Type B pancreatic cell (in vitro differentiated cells): ENCODE data around the gene GALNT1. TPM values are rescaled to one million over a fixed set of nuclear protein-coding genes. Genes with fewer than 3 reads are reported as not detected.

Source experiments
- DNase-seq: peaks from one replicate; pipeline ENCODE4 v3.0.0; 2021; ENCODE audit warnings: mixed read lengths; ENCODE audit not compliant: unreplicated experiment; ENCODE audit errors: extremely low spot score
- H3K27ac Mint-ChIP-seq: 2 replicates; pipeline ENCODE4 v1.8.0; 2021; ENCODE audit warnings: mild to moderate bottlenecking, mixed read lengths
- H3K27me3 Mint-ChIP-seq: 2 replicates; pipeline ENCODE4 v1.8.0; 2021; ENCODE audit warnings: mixed read lengths
- H3K36me3 Mint-ChIP-seq: 2 replicates; pipeline ENCODE4 v1.8.0; 2021; ENCODE audit warnings: mixed read lengths
- H3K4me1 Mint-ChIP-seq: one replicate; pipeline ENCODE4 v1.8.0; 2021; ENCODE audit warnings: mixed read lengths; ENCODE audit not compliant: unreplicated experiment
- H3K4me3 Mint-ChIP-seq: 2 replicates; pipeline ENCODE4 v1.8.0; 2021; ENCODE audit warnings: mild to moderate bottlenecking, mixed read lengths
- H3K9me3 Mint-ChIP-seq: 2 replicates; pipeline ENCODE4 v1.8.0; 2021; ENCODE audit warnings: mixed read lengths
- CTCF ChIP-seq: fragments of 200-600 bp; sonication (generic); conservative IDR thresholded peaks from 2 replicates; pipeline ENCODE4 v1.5.0; 2021; ENCODE audit warnings: antibody characterized with exemption, mild to moderate bottlenecking
- total RNA-seq: library from RNA; stranded (reverse); gene quantifications from 2 replicates; pipeline ENCODE4 v1.2.1, GENCODE V29; 2021; ENCODE audit warnings: low replicate concordance

The GALNT1 gene
- total RNA-seq, 1 donor from 2014 or later, result 92.1 TPM

GRCh38 chr18:35658112-35658511, 76.6 kb downstream of the GALNT1 start:
- H3K4me1 Mint-ChIP-seq, result peaks cover 5% of the 10 kb centered on the region
- H3K36me3 Mint-ChIP-seq, result peaks cover 8% of the 10 kb centered on the region
- no peak overlapping the region for H3K4me3 Mint-ChIP-seq
- H3K27ac Mint-ChIP-seq, result no peak overlapping the region
- no peak for TF ChIP-seq CTCF
- no peaks in the 10 kb centered on the region for H3K27me3 Mint-ChIP-seq
- no peak for DNase-seq
- H3K9me3 Mint-ChIP-seq, result peaks cover 4% of the 10 kb centered on the region

DNA sequence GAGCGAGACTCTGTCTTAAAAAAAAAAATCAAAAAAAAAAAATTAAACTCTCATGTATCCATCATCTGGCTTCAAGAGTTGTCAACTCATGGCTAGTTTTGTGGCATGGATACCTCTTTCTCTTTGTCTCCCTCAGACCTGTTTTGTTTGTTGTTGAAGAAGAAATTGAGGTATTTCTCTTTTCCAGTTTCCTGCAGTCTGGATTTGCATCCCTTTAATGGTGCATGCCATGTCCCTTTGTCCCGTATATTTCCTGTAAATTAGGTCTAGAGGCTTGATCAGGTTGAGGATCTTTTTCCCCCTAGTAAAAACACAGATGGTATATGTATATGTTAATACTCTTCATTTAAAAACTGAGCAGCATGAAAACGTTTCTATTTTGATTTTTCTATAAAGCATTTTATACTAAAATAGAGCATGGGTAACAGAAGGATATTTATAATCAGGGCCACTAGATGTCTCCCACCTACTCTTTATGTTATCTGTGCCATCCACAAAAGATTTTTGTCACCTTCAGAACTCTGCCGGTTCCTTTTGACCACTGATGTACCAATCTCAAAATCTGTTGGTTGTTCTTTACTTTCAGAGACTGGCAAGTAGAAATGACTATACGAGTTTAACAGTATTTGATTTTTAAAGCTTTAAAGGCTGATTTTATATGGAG, 80.1 kb downstream of the GALNT1 start:
- Mint-ChIP-seq H3K27me3 (no peaks in the 10 kb centered on the region), H3K4me3 (no peak overlapping the region), H3K9me3 (peaks cover 4% of the 10 kb centered on the region), H3K36me3 (peaks cover 28% of the 10 kb centered on the region), H3K27ac (no peak overlapping the region), H3K4me1 (peaks cover 6% of the 10 kb centered on the region)
- TF ChIP-seq CTCF, result peak; percentile 24
- no peak for DNase-seq

DNA sequence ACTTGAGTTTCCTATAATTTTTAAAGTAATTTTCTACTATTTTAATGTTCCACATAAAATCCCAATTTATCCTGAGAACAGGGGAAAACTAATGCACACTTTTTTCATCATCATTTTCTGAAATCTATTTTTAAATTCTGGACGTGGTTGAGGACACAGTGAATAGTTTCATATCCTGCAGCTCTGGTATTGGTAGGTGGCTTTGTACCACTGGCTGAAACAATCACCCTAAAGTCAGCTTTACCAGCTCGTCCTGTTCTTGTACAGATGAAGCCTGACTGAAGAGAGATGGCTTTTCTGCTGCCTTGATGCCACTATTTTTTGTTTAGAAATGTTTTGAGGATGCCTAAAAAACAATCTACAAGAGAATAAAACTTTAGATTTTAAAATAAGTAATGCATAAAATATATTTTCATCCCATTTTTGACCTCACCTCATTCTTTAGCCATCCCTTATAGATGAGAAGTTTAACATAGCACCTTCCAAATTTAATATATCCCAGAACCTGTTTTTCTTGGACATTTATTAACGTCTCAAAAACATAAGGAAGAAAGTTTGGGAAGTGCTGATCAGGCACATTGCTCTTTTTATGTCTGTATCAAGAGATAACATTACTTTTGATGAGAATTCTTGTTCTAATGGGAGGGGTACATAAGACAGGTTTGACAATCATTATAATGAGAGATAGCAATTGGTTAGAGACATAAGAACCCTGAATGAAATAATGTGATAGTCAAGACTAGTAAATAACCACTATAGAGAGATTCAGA, 80.9 kb downstream of the GALNT1 start:
- DNase-seq, result no peak
- TF ChIP-seq CTCF, result no peak
- peaks cover 8% of the 10 kb centered on the region for H3K9me3 Mint-ChIP-seq
- peaks cover 35% of the 10 kb centered on the region for H3K36me3 Mint-ChIP-seq
- H3K27ac Mint-ChIP-seq, result no peak overlapping the region
- no peak overlapping the region for H3K4me3 Mint-ChIP-seq
- peaks cover 6% of the 10 kb centered on the region for H3K4me1 Mint-ChIP-seq
- H3K27me3 Mint-ChIP-seq, result no peaks in the 10 kb centered on the region

DNA sequence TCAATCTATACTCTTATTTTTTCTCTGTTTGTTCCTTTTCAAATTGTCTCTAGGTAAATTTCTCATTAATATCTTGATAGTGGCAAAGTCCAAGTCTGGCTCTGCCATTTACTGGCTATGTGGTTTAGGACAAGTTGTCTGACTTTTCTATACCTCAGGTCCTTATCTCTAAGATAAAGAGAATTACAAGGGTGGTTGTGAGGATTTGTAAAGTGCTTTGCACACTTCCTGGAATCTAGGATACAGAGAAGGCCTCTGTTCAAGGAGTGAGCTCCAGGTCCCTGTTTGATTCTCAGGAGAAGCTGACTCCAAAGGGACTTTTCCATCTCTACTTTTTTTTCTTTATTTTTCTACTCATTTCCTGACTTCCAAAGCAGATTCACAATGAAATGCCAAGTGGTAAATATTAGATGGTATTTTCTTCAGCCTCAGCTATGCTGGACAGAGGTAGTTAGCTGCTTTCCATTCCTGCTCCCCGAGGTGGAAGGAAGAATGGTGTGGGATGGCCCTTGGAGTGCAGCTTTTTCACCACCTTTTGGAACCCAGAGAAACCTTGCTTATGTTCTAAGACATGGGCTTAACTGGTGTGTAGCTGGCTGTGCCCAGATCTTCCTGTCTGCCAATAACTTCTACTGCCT, 90.5 kb downstream of the GALNT1 start:
- H3K27me3 Mint-ChIP-seq, result no peaks in the 10 kb centered on the region
- no peak for TF ChIP-seq CTCF
- no peak for DNase-seq
- H3K27ac Mint-ChIP-seq, result no peak overlapping the region
- H3K9me3 Mint-ChIP-seq, result peaks cover 1% of the 10 kb centered on the region
- H3K36me3 Mint-ChIP-seq, result peaks cover 38% of the 10 kb centered on the region
- H3K4me3 Mint-ChIP-seq, result no peak overlapping the region
- H3K4me1 Mint-ChIP-seq, result no peaks in the 10 kb centered on the region

GRCh38 chr18:35672897-35673296, 91.4 kb downstream of the GALNT1 start:
- no peak for DNase-seq
- H3K9me3 Mint-ChIP-seq, result no peaks in the 10 kb centered on the region
- no peak for TF ChIP-seq CTCF
- H3K27me3 Mint-ChIP-seq, result no peaks in the 10 kb centered on the region
- H3K4me1 Mint-ChIP-seq, result no peaks in the 10 kb centered on the region
- H3K4me3 Mint-ChIP-seq, result no peak overlapping the region
- peaks cover 30% of the 10 kb centered on the region for H3K36me3 Mint-ChIP-seq
- H3K27ac Mint-ChIP-seq, result no peak overlapping the region
